ENCODE results near the gene TOM1L1.

DNA sequence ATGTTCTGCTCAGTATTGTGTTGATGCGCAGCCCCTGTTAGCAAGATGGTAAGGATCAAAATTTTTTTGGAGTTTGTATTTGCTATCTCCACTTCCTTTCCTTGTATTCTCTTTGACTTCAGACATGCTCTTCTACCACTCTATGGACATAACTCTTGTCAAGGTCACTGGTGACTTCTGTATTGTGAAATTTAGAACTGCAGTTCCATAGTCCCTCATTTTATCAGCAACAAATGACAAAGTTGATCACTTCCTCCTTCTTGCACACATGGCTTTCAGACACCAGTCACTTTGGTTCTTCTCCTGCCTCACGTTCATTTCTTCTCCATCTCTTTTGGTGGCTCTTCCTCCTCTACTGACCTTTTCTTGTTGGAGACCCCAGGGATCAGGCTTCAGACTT is 46.7 kb downstream of the TOM1L1 start:
- TF ChIP-seq GABPA (IDR thresholded peaks at IDR 0.05; ENCODE audit: borderline replicate concordance, insufficient read depth, low read length), result no peak
- TF ChIP-seq, protein P1, sequence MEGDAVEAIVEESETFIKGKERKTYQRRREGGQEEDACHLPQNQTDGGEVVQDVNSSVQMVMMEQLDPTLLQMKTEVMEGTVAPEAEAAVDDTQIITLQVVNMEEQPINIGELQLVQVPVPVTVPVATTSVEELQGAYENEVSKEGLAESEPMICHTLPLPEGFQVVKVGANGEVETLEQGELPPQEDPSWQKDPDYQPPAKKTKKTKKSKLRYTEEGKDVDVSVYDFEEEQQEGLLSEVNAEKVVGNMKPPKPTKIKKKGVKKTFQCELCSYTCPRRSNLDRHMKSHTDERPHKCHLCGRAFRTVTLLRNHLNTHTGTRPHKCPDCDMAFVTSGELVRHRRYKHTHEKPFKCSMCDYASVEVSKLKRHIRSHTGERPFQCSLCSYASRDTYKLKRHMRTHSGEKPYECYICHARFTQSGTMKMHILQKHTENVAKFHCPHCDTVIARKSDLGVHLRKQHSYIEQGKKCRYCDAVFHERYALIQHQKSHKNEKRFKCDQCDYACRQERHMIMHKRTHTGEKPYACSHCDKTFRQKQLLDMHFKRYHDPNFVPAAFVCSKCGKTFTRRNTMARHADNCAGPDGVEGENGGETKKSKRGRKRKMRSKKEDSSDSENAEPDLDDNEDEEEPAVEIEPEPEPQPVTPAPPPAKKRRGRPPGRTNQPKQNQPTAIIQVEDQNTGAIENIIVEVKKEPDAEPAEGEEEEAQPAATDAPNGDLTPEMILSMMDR (IDR thresholded peaks at IDR 0.05; ENCODE audit: control extremely low read depth in 1 of 3, insufficient read depth in 1 of 3, low read depth in 1 of 3, low read length in 3 of 3), result no peak
- TF ChIP-seq RFX5 (IDR thresholded peaks at IDR 0.05; ENCODE audit: borderline replicate concordance, low read depth, low read length), result no peak
- TF ChIP-seq RAD21 (IDR thresholded peaks at IDR 0.05 in 1 of 2, conservative IDR thresholded peaks at IDR 0.05 in 1 of 2; ENCODE audit: low read depth in 2 of 2, low read length in 2 of 2), result no peak
- no peak for TF ChIP-seq POLR2AphosphoS5 (IDR thresholded peaks at IDR 0.05; ENCODE audit: low read depth, low read length)
- no peak for TF ChIP-seq SAP30 (IDR thresholded peaks at IDR 0.05; ENCODE audit: insufficient read depth, insufficient replicate concordance, low read length)
- no peak for TF ChIP-seq SIN3A (conservative IDR thresholded peaks at IDR 0.05 in 1 of 2, IDR thresholded peaks at IDR 0.05 in 1 of 2; ENCODE audit: low read depth in 1 of 2, low read length in 2 of 2)
- no peak for TF ChIP-seq POLR2A (IDR thresholded peaks at IDR 0.05; ENCODE audit: control extremely low read depth in 1 of 2, low read depth in 2 of 2, low read length in 2 of 2)
- no peak for TF ChIP-seq TAF1 (IDR thresholded peaks at IDR 0.05; ENCODE audit: low read depth, low read length)
- no peak for TF ChIP-seq HDAC2 (IDR thresholded peaks at IDR 0.05; ENCODE audit: borderline replicate concordance in 1 of 2, low read depth in 2 of 2, low read length in 2 of 2)
- no peak for TF ChIP-seq POU5F1 (IDR thresholded peaks at IDR 0.05; ENCODE audit: low read depth, low read length)
- TF ChIP-seq EP300 (IDR thresholded peaks at IDR 0.05; ENCODE audit: borderline replicate concordance in 1 of 2, low read depth in 2 of 2, low read length in 2 of 2), result no peak
